ENCODE results near the gene DNAJB8. TPM values are rescaled to one million over a fixed set of nuclear protein-coding genes. Genes with fewer than 3 reads are reported as not detected.

Gene DNAJB8
- total RNA-seq: not detected
- polyA plus RNA-seq (2013, experiment 1 of 2): not detected
- not detected for polyA plus RNA-seq (2013, experiment 2 of 2)
- 0 to 0.09 (median 0) reads per million in 172 experiments for total RNA-seq

DNA sequence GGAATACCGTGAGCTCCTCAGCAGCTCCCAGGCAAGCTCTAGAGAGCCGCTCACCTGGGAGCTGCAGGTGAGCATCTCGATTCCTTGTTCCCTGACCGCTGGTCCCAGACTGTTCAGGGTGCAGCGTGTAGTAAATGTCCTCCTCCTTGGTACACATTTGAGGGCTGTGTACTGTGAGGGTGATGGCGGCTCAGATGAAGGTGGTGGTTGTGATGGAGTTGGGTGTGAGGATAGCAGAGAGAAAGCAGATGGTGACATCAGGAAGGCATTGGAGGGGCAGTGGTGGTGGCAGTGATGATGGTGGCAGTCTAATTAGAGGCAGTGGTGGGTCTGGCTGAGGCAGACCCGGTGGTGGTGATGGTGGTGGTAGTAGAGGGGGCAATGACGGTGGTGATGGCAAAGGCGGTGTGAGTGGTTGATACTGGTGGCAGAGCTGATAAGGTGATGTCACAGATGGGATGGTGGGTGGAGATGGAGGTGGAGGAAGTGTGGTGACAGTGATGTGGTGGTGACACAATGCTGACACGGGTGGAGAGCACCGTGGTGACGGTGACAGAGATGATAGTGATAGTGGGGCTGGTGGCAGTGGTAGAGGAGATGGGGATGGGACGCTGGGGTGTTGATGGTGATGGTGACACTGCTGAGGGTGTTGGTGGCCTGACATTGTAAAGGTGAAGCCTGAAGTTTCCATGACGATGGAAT lies at the start of gene DNAJB8:
DNAJB8 (minus strand) TSS at position 51 of the 702 bp plus-strand sequence. CDS start 3,645 bp downstream, outside the sequence.
- no peak within 1 kb of the TSS for H3K4me3 ChIP-seq (ENCODE audit: low read length)
- Mint-ChIP-seq H3K27ac (no peak within 1 kb of the TSS), H3K9me3 (no peaks in the 10 kb centered on the region), H3K36me3 (ENCODE audit: low read depth) (no peaks in the 10 kb centered on the region), H3K4me1 (ENCODE audit: low read depth) (peaks cover 14% of the 10 kb centered on the region), H3K27me3 (peaks cover 28% of the 10 kb centered on the region), H3K4me3 (no peak within 1 kb of the TSS)
- H3K27me3 ChIP-seq (ENCODE audit: control insufficient read depth in 1 of 2, insufficient read depth in 2 of 2, low read length in 2 of 2): peaks cover 0 to 5% of the 10 kb centered on the region in 2 experiments
- H3K9me3 ChIP-seq (ENCODE audit: control insufficient read depth in 1 of 2, insufficient read depth in 1 of 2, low read length in 2 of 2): no peaks in the 10 kb centered on the region
- CTCF ChIA-PET: no interaction called here
- no peak for TF ChIP-seq CTCF (IDR thresholded peaks at IDR 0.05)
- ATAC-seq (ENCODE audit: poor library complexity): peak; percentile 82
- H3K27ac ChIP-seq (ENCODE audit: low read depth in 1 of 2, low read length in 2 of 2): no peak within 1 kb of the TSS
- intact Hi-C loops (cut with DNase I, micrococcal nuclease): no loop called here
- POLR2A ChIA-PET: no interaction called here
- H3K4me1 ChIP-seq (ENCODE audit: insufficient read depth, low read length): no peaks in the 10 kb centered on the region
- no peaks in the 10 kb centered on the region for H3K36me3 ChIP-seq (ENCODE audit: insufficient read depth, low read length)
- DNase-seq: peak in 4 of 14 experiments; percentile 27 to 56 (median 42)

- ATAC-seq (ENCODE audit: poor library complexity): no peak
- no peaks in the 10 kb centered on the region for H3K36me3 ChIP-seq (ENCODE audit: insufficient read depth, low read length)
- ChIA-PET POLR2A (no interaction called here), CTCF (no interaction called here)
- no peaks in the 10 kb centered on the region for H3K4me1 ChIP-seq (ENCODE audit: insufficient read depth, low read length)
- no peak overlapping the region for H3K4me3 ChIP-seq (ENCODE audit: low read length)
- Mint-ChIP-seq H3K27me3 (peaks cover 79% of the 10 kb centered on the region), H3K4me1 (ENCODE audit: low read depth) (no peaks in the 10 kb centered on the region), H3K9me3 (peaks cover 15% of the 10 kb centered on the region), H3K27ac (no peak overlapping the region), H3K36me3 (ENCODE audit: low read depth) (no peaks in the 10 kb centered on the region), H3K4me3 (no peak overlapping the region)
- peaks cover 12 to 13% of the 10 kb centered on the region in 2 experiments for H3K27me3 ChIP-seq (ENCODE audit: control insufficient read depth in 1 of 2, insufficient read depth in 2 of 2, low read length in 2 of 2)
- DNase-seq: no peak
- H3K9me3 ChIP-seq (ENCODE audit: control insufficient read depth in 1 of 2, insufficient read depth in 1 of 2, low read length in 2 of 2): peaks cover 0 to 12% of the 10 kb centered on the region in 2 experiments
- no peak for TF ChIP-seq CTCF (IDR thresholded peaks at IDR 0.05)
- intact Hi-C loops (cut with DNase I, micrococcal nuclease): no loop called here
- H3K27ac ChIP-seq (ENCODE audit: low read depth in 1 of 2, low read length in 2 of 2): no peak overlapping the region
Measured at GRCh38 chr3:128515967-128516366, 49.3 kb upstream of the DNAJB8 start.

DNA sequence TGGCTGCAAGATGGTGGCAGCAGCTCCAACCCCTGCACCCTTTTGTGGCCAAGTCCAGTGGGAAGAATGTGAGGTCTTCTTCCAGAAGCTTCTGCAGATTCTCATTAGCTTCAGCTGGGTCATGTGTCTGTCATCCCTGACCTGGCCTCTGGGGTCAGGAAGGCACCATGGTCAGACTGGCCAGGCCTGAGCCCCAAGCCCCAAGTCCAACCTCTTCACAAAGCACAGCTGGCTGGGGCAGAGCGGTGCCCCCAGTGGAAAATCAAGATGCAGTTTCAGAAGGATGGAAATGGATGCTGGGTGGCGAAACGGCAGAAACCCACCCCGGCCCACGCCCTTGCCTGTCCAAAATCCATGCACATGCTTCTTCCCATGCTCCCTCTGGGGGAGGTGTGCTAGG lies 42.2 kb upstream of the DNAJB8 start:
- Histone ChIP-seq H3K27ac (ENCODE audit: low read depth in 1 of 2, low read length in 2 of 2) (no peak overlapping the region), H3K36me3 (ENCODE audit: insufficient read depth, low read length) (no peaks in the 10 kb centered on the region), H3K4me3 (ENCODE audit: low read length) (no peak overlapping the region), H3K27me3 (ENCODE audit: control insufficient read depth in 1 of 2, insufficient read depth in 2 of 2, low read length in 2 of 2) (peaks cover 4 to 10% of the 10 kb centered on the region in 2 experiments), H3K4me1 (ENCODE audit: insufficient read depth, low read length) (no peaks in the 10 kb centered on the region), H3K9me3 (ENCODE audit: control insufficient read depth in 1 of 2, insufficient read depth in 1 of 2, low read length in 2 of 2) (no peaks in the 10 kb centered on the region)
- no peaks in the 10 kb centered on the region for H3K4me1 Mint-ChIP-seq (ENCODE audit: low read depth)
- DNase-seq (no peak), ATAC-seq (ENCODE audit: poor library complexity) (no peak)
- H3K4me3 Mint-ChIP-seq: no peak overlapping the region
- H3K9me3 Mint-ChIP-seq: peaks cover 6% of the 10 kb centered on the region
- no peak for TF ChIP-seq CTCF (IDR thresholded peaks at IDR 0.05)
- ChIA-PET POLR2A (no interaction called here), CTCF (no interaction called here)
- no peaks in the 10 kb centered on the region for H3K36me3 Mint-ChIP-seq (ENCODE audit: low read depth)
- intact Hi-C loops (cut with DNase I, micrococcal nuclease): no loop called here
- no peak overlapping the region for H3K27ac Mint-ChIP-seq
- H3K27me3 Mint-ChIP-seq: peaks cover 62% of the 10 kb centered on the region
